Body of pancreas (tissue), 4 donors: Measurements from ENCODE around the gene ARHGAP26.

Experiments
- POLR2A ChIP-seq, 3 donors: fragments of 450-650 bp; IDR thresholded peaks; one replicate each; pipeline ENCODE4 v1.6.1; 2016; ENCODE audit warnings: antibody characterized with exemption in 3 of 3, mild to moderate bottlenecking in 2 of 3
- TF ChIP-seq, protein P1 (sequence below), 7 experiments: fragments of 450-650 bp in 4 of 7; fragments of 200-600 bp in 3 of 7; sonication (generic) in 3 of 7; IDR thresholded peaks; one replicate each; pipeline ENCODE4 v1.5.1; 2016 to 2019; ENCODE audit warnings: antibody characterized with exemption in 7 of 7

DNA sequence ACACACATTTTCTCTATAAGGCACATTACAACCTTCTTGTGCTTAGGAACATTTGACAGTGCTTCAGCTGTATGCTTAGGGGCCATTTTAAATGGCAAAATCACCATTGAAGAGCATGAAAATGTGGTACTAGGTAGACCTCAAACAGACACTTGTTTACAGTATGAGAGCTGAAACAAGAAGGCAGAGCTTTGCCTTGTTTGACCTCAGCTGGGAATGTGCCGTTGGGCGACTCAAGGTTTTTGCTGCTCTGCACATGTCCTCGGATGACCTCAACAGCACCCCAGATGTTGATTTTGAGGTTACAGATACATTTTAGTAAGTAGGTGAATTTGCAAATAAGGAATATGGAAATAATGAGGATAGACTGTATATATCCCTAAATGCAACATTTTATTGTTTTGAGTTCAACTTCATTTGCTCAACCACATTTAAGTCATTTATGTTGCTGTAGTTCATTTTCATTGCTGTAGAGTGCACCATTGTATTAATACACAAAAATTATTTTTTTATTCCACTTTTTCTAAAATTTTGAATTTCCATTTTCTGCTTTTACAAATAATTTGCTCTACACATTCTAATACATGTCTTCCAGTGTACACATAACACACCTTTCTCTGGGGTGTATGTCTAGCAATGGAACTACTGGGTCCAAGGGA is 426.6 kb downstream of the ARHGAP26 start:
- TF ChIP-seq, protein P1, sequence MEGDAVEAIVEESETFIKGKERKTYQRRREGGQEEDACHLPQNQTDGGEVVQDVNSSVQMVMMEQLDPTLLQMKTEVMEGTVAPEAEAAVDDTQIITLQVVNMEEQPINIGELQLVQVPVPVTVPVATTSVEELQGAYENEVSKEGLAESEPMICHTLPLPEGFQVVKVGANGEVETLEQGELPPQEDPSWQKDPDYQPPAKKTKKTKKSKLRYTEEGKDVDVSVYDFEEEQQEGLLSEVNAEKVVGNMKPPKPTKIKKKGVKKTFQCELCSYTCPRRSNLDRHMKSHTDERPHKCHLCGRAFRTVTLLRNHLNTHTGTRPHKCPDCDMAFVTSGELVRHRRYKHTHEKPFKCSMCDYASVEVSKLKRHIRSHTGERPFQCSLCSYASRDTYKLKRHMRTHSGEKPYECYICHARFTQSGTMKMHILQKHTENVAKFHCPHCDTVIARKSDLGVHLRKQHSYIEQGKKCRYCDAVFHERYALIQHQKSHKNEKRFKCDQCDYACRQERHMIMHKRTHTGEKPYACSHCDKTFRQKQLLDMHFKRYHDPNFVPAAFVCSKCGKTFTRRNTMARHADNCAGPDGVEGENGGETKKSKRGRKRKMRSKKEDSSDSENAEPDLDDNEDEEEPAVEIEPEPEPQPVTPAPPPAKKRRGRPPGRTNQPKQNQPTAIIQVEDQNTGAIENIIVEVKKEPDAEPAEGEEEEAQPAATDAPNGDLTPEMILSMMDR (IDR thresholded peaks at IDR 0.05) = no peak
- no peak for TF ChIP-seq POLR2A (IDR thresholded peaks at IDR 0.05)
